ENCODE measurements around the gene GRM4. TPM values are rescaled to one million over a fixed set of nuclear protein-coding genes. Genes with fewer than 3 reads are reported as not detected.

The GRM4 gene
- total RNA-seq, 4 donors from 2014 or later = not detected

DNA sequence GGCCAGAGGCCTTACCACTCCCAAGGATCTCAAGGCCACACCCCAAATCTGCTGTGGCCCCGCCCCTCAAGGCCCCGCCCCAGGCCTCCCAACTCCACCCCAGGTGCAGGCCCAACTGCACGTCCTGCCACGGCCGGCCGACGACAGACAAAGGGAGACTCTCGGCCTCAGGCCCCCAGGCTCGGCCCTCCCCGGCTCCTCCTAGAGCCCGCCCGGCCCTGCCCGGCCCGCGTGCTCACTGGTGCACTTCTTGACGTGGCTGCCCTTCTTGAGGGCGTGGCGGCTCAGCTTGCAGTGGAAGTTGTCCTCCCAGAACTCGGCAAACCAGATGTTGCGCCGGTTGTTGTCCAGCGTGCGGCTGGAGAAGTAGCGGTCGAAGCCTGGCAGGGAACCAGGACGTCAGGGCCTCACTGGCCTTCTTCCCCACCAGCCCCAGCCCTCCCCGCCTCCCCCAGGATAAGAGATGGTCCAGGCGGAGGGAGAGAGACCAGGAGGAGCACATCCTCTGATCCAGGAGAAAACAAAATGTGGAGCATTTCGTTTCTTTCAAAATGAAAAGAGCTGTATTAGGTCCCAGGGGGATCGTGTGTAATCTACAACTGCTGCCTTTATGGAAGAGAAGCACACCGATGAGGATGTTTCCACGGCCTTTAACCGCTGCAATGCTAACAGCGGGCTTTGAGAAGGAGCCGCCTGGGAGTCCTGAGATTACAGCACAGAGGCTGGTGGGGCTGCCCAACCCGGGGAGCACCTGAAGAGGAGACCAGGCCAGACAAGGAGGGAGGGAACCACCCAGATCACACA, 89.4 kb downstream of the GRM4 start:
- H3K9me3 ChIP-seq = no peaks in the 10 kb centered on the region
- H3K36me3 ChIP-seq = no peaks in the 10 kb centered on the region
- TF ChIP-seq, protein P1, sequence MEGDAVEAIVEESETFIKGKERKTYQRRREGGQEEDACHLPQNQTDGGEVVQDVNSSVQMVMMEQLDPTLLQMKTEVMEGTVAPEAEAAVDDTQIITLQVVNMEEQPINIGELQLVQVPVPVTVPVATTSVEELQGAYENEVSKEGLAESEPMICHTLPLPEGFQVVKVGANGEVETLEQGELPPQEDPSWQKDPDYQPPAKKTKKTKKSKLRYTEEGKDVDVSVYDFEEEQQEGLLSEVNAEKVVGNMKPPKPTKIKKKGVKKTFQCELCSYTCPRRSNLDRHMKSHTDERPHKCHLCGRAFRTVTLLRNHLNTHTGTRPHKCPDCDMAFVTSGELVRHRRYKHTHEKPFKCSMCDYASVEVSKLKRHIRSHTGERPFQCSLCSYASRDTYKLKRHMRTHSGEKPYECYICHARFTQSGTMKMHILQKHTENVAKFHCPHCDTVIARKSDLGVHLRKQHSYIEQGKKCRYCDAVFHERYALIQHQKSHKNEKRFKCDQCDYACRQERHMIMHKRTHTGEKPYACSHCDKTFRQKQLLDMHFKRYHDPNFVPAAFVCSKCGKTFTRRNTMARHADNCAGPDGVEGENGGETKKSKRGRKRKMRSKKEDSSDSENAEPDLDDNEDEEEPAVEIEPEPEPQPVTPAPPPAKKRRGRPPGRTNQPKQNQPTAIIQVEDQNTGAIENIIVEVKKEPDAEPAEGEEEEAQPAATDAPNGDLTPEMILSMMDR (IDR thresholded peaks at IDR 0.05) = no peak
- no peak for TF ChIP-seq POLR2A (IDR thresholded peaks at IDR 0.05)
- H3K27ac ChIP-seq = no peak overlapping the region
- H3K4me3 ChIP-seq = peak overlapping the region in 2 of 4 donors; percentile 3 to 4
- peak; percentile 25 to 71 (median 69) for DNase-seq
- H3K27me3 ChIP-seq = no peaks in the 10 kb centered on the region
- H3K4me1 ChIP-seq = no peaks in the 10 kb centered on the region

DNA sequence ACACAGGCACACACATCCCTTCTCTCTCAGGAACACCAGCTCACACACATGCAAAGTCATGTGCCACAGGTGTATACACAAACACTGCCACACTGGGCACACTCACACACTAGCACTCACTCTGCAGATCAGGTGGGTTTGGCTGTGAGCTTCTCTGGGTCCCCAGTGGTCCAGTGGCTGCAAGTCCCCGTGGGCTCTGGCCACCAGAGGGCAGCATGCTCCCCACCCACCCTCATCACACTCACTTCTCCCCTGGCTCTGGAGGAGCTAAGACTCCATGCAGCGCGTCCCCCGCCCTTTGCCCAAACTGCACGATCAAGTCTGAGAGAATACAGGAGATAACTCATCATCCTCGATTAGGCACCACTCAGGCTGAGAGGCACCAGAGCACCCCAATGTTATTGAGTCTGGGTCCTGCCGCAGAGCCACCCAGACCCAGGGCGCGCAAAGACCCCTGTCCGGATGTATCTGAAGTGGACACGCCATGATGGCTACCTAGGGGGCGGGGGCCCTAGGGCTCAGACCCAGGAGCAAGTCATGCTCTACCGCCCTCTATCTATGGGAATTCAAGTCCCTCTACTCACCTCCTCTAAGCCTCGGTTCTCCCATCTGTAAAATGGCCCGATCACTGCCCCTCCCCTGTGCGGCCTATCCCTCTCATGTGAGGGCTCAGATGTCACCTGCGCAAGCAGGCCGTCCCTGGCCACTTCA, 90.5 kb downstream of the GRM4 start:
- no peaks in the 10 kb centered on the region for H3K9me3 ChIP-seq
- no peaks in the 10 kb centered on the region for H3K36me3 ChIP-seq
- no peaks in the 10 kb centered on the region for H3K4me1 ChIP-seq
- peak; percentile 60 to 78 (median 72) for DNase-seq
- no peaks in the 10 kb centered on the region for H3K27me3 ChIP-seq
- TF ChIP-seq, protein P1 (IDR thresholded peaks at IDR 0.05) = peak; percentile 28 to 77 (median 52)
- TF ChIP-seq POLR2A (IDR thresholded peaks at IDR 0.05) = no peak
- no peak overlapping the region for H3K27ac ChIP-seq
- H3K4me3 ChIP-seq = no peak overlapping the region

DNA sequence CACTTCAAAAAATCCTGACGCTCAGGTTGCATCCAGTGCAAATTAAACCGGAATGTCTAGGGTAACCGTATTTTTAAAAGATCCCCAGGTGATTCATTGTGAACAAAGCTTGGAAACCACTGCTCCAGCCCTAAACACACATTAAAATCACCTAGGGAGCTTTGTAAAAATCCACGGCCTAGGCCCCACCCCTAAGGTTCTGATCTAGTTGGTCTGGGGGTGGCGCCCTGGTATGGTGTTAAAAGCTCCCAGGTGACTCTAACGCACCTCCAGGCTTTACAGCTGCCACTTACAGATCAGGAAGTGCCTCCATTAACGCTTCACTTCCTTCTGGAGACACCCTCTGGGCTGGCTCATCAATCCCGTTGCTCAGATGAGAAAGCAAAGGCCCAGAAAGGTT, 92.2 kb downstream of the GRM4 start:
- H3K4me3 ChIP-seq = no peak overlapping the region

DNA sequence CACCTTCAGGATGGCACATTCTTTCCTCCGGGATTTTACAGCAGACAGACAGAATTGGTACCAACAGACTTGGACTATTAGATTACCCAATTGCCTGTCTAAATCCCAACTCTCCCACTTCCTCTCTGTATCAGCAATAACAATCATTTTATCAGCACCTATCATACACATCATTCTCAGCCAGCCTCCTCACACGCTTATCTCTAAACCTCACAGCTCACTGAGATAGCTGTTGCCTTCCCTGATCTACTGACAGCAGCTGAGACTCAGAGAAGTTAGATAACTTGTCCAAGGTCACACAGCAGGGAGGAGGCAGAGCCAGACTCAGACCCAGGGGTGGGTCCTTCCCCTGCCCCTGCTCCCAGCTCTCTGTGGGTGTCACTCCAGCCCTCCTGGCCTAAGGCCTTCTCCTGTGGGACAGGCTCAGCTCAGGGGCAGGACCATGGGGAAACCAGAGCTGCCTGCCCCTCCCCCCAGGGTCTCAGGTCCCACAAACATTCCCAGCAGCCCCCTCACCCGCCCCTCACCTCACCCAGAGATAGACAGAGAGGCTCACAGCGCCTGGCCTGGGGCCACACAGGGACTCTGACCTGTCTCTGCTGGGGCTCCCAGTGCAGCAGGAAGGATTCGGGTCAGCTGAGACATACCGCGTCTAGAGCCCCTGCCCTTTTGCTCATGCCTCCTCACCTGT, 92.8 kb downstream of the GRM4 start:
- Histone ChIP-seq H3K27me3 (no peaks in the 10 kb centered on the region), H3K4me3 (no peak overlapping the region), H3K36me3 (no peaks in the 10 kb centered on the region), H3K9me3 (no peaks in the 10 kb centered on the region), H3K27ac (no peak overlapping the region), H3K4me1 (no peaks in the 10 kb centered on the region)
- no peak for TF ChIP-seq POLR2A (IDR thresholded peaks at IDR 0.05)
- TF ChIP-seq, protein P1 (IDR thresholded peaks at IDR 0.05) = no peak
- DNase-seq = no peak

More for the DNA sequence above, 92.2 kb downstream of the GRM4 start:
- TF ChIP-seq POLR2A (IDR thresholded peaks at IDR 0.05) = no peak
- TF ChIP-seq, protein P1 (IDR thresholded peaks at IDR 0.05) = no peak
- H3K27me3 ChIP-seq = no peaks in the 10 kb centered on the region
- H3K27ac ChIP-seq = no peak overlapping the region
- H3K4me1 ChIP-seq = no peaks in the 10 kb centered on the region
- H3K9me3 ChIP-seq = no peaks in the 10 kb centered on the region
- no peak for DNase-seq
- H3K36me3 ChIP-seq = no peaks in the 10 kb centered on the region

DNA sequence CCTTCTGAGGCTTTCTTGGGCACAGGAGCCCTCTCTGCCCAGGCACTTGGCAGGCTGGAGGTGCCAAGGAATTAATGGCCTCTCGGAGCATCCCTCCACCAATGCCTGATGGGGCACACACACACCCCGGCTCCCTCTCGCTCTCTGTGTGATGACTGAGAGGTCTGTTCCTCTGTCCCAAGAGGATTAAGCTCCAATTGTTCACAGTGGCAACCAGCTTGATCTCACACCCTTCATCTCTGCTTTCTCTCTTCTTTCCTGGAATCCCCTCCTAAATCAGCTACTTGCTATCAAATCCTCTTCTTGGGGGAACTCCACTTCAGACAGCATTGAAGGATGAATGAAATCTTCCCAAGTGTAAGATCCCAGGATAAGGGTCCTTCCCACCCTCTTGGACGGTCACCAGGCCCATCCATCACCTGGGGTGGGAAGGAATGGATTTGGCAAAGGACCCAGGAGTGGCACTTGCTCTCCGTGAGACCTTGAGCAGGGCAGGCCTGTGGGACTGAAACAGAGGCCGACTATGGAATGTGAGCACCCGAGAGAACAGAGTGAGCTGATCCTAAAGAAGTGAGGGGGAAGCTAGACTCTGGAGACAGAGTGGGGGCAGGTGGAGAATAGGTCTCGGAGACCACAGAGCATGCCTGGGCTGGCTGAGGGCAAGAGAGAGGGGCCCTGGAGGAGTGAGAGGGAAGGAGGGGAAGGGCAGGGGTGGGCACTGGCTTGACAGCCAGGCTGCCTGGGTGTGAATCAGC, 93.6 kb downstream of the GRM4 start:
- Histone ChIP-seq H3K27me3 (no peaks in the 10 kb centered on the region), H3K27ac (no peak overlapping the region), H3K9me3 (no peaks in the 10 kb centered on the region), H3K36me3 (no peaks in the 10 kb centered on the region), H3K4me3 (no peak overlapping the region), H3K4me1 (no peaks in the 10 kb centered on the region)
- no peak for DNase-seq
- TF ChIP-seq, protein P1 (IDR thresholded peaks at IDR 0.05) = no peak
- TF ChIP-seq POLR2A (IDR thresholded peaks at IDR 0.05) = no peak

All from Peyer's patch (tissue), 4 donors.